ENCODE results near the gene HDAC5. TPM values are rescaled to one million over a fixed set of nuclear protein-coding genes. Genes with fewer than 3 reads are reported as not detected.

HDAC5 gene
- total and polyA plus RNA-seq, 3 donors from 2014 or later = 43.3 to 141 (median 94.1) TPM

DNA sequence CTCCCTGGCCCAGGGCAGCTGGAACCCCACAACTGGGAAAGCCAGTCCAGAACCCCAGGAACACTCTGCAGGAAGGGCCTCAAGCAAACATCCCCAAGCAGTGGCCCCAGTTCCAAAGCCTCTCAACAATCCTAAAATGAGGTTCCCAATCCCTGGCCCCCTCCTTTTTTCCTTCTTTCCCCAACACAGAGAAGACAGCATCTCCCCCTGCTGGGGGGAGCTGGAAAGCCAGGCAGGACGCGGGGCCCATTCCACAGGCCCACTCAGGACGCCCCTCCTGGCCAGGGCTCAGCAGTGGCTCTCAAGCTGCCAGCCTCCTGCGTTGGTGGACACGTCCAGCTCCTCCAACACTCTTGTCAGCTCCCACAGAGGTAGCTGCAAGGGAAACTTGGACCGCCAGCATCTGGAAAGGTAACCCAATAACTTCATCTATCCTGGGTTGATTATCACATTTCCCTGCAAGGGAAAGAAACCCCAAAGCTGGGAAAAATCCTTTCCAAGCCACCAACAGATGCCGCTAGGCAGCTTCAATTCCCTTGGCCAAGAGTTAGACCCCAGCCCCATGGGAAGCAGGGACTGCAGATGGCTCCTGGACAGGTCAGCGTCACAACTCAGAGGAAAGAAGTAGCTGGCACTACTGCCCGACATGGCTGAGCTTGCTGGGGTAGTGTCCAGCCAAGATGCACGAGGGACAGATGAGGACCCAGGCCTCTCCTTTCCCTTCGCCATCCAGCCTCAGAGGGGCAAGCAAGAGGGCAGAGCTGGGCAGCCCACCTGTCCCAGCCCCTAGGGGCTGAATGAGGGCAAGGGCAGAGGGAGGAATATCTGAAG lies 7.6 kb downstream of the HDAC5 start:
- intact Hi-C loops (cut with DNase I; ENCODE audit: low total_unique reads) = loop anchor here (10.0 kb wide), 1 partner anchor 51 kb away; the partner anchor contains the start of gene LSM12
- peak; percentile 32 for DNase-seq
- 59 to 65% methylated on average over 9 to 11 of the region's 11 CpGs for WGBS, 2 donors

DNA sequence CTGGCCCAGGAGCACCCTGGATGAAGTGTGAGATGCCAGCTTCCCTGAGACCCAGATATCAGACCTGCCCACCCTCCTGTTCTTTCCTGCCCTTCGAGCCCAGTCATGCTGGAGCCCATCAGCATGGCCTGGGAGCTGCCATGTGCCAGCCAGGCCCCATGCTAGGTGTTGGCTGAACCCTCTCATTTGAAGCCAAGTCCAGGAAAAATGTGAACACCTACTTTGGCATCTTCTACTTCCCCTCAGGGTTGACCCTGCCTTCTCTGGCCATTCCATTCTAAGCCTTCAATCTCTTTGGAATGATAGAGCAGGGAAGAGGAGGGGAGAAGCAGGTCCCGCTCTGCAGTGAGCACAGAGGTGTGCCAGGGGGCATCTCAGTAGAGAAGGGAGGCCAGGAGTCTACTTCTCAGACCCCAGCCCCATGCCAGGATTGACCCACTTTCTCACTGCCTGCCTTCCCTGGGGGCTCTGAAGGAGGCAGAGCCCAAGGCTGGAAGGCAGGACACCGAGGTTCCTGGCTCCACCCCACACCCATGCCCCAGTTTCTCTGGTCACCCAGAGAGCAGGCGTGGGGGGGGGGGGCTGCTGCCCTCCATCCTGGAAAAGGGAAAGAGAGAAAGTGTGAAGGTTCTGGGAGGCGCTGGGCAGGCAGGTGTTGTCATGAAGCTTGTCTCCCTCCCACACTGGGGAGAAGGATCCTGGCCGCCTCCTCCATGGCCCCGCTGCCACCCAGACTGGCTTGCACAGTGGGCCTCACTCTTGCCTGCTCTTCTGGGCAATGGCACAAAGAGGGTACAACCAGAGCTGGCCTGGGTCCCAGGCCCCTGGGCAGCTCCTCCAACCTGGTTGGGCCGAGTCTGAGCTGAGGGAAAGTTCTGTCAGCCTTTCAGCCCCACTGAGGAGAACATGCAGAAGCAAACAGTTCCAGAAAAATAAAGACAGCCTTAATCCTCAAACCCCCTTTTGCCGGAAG lies 9.3 kb downstream of the HDAC5 start:
- Histone ChIP-seq H3K27ac (no peak overlapping the region), H3K9me3 (no peaks in the 10 kb centered on the region), H3K27me3 (no peaks in the 10 kb centered on the region), H3K4me3 (no peak overlapping the region), H3K36me3 (ENCODE audit: low read depth, missing control alignments) (no peaks in the 10 kb centered on the region), H3K4me1 (peaks cover 74% of the 10 kb centered on the region)
- TF ChIP-seq, protein P1, sequence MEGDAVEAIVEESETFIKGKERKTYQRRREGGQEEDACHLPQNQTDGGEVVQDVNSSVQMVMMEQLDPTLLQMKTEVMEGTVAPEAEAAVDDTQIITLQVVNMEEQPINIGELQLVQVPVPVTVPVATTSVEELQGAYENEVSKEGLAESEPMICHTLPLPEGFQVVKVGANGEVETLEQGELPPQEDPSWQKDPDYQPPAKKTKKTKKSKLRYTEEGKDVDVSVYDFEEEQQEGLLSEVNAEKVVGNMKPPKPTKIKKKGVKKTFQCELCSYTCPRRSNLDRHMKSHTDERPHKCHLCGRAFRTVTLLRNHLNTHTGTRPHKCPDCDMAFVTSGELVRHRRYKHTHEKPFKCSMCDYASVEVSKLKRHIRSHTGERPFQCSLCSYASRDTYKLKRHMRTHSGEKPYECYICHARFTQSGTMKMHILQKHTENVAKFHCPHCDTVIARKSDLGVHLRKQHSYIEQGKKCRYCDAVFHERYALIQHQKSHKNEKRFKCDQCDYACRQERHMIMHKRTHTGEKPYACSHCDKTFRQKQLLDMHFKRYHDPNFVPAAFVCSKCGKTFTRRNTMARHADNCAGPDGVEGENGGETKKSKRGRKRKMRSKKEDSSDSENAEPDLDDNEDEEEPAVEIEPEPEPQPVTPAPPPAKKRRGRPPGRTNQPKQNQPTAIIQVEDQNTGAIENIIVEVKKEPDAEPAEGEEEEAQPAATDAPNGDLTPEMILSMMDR (IDR thresholded peaks at IDR 0.05) = no peak
- no peak for TF ChIP-seq POLR2A (IDR thresholded peaks at IDR 0.05)
- DNase-seq = no peak
- intact Hi-C loops (cut with DNase I; ENCODE audit: low total_unique reads) = loop anchor here (10.0 kb wide), 1 partner anchor 49 kb away; the partner anchor contains the start of gene LSM12
- 70 to 88% methylated on average over 4 to 9 of the region's 9 CpGs for WGBS, 2 donors

More for the DNA sequence above, 7.6 kb downstream of the HDAC5 start:
- TF ChIP-seq, protein P1 (IDR thresholded peaks at IDR 0.05) = peak; percentile 52 to 71 (median 63)
- no peak for TF ChIP-seq POLR2A (IDR thresholded peaks at IDR 0.05)
- H3K36me3 ChIP-seq (ENCODE audit: low read depth, missing control alignments) = no peaks in the 10 kb centered on the region
- no peak overlapping the region for H3K4me3 ChIP-seq
- H3K27ac ChIP-seq = no peak overlapping the region
- H3K9me3 ChIP-seq = no peaks in the 10 kb centered on the region
- H3K27me3 ChIP-seq = no peaks in the 10 kb centered on the region
- H3K4me1 ChIP-seq = peaks cover 72% of the 10 kb centered on the region

DNA sequence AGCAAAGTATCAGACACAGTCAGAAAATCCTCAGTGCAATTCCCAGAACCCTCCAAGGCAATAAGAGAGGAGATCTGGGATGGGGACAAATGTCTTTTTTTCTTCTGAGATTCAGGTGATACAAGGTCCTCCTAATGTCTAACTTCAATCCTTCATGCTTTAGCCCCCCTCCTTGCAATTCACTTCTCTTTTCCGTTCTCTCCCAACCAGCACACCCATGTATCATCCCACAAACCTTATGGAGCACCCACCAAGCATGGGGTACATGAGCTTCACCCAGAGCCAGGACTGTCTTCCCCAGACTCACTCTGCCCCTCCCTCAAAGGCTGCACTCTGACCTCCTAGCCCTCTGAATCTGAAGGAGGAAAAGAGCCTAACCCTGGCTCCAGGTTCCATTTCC lies 10.1 kb downstream of the HDAC5 start:
- Histone ChIP-seq H3K27me3 (no peaks in the 10 kb centered on the region), H3K9me3 (no peaks in the 10 kb centered on the region), H3K27ac (peak overlapping the region; percentile 66 to 91), H3K4me3 (no peak overlapping the region), H3K36me3 (ENCODE audit: low read depth, missing control alignments) (no peaks in the 10 kb centered on the region), H3K4me1 (peaks cover 76% of the 10 kb centered on the region)
- TF ChIP-seq, protein P1 (IDR thresholded peaks at IDR 0.05) = no peak
- no peak for TF ChIP-seq POLR2A (IDR thresholded peaks at IDR 0.05)
- 70 to 91% methylated on average over 1 of the region's 1 CpG for WGBS, 2 donors
- intact Hi-C loops (cut with DNase I; ENCODE audit: low total_unique reads) = loop anchor here (10.0 kb wide), 1 partner anchor 49 kb away; the partner anchor contains the start of gene LSM12
- no peak for DNase-seq

DNA sequence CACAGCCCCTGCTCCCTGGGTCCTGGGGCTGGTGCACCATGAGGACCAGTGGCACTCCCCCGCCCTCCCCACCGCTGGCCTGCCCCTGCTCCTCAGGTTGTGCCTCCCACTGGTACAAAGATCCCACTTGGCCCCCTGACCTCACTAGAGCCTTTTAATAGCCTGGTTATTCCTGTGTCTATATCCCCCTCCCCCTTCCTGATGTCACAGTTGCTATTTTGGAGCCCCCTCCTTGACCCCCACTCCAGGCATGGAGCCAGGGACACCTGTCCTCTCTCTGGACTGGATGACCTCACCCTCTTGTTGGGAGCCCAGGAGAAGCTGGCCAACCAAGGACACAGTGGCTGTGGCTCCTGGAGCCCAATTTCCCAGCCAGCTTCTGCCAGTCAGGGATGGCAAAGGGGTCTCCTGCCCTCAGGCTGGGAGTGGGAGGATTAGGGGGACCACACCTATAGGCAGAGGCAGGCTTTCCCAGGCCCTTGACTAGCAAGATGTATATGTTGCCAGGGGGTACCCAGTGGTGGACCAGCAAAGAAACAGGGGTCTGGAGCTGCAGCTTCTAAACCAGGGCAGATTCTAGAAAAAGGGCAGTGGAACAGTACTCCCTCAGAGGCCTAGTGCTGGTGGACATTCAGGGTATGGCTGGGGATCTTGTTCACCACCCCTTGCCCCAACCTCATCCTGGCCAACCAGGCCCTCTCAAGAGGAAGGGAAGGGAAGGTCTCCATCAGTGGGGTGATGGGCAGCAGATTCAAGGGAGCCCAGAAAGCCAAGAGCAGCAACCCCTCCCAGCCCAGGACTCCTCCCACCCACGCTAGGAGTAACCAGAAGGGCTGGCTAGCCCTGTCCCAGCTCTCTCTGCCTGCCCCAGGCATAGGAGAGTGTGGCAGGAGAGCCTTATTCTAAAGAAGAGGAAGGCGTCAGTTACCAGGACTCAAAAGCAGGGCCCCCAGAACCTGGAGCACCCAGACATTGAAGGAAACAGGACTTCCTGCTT lies 10.9 kb downstream of the HDAC5 start:
- peak; percentile 35 for DNase-seq
- Histone ChIP-seq H3K36me3 (ENCODE audit: low read depth, missing control alignments) (no peaks in the 10 kb centered on the region), H3K9me3 (no peaks in the 10 kb centered on the region), H3K27me3 (no peaks in the 10 kb centered on the region), H3K4me3 (no peak overlapping the region), H3K27ac (peak overlapping the region; percentile 75 to 91), H3K4me1 (peaks cover 84% of the 10 kb centered on the region)
- intact Hi-C loops (cut with DNase I; ENCODE audit: low total_unique reads) = loop anchor here (10.0 kb wide), 1 partner anchor 48 kb away; the partner anchor contains the start of gene LSM12
- 72 to 77% methylated on average over 3 to 4 of the region's 4 CpGs for WGBS, 2 donors
- no peak for TF ChIP-seq POLR2A (IDR thresholded peaks at IDR 0.05)
- TF ChIP-seq, protein P1 (IDR thresholded peaks at IDR 0.05) = no peak
